Endometrial microvascular endothelial cells (primary cell): Measurements from ENCODE around the gene SMCO4. TPM values are rescaled to one million over a fixed set of nuclear protein-coding genes. Genes with fewer than 3 reads are reported as not detected.
"Not testable (repeated sequence)": the region's sequence is repeated elsewhere in the genome, so short reads cannot be mapped to it uniquely, and the experiment has no call there.

ENCODE experiments used
- in situ Hi-C: cut with HindIII; loops from 2 replicates; pipeline ENCODE4 v1.10.0; 2017; ENCODE audit warnings: low sequenced_read_pairs, low pct_unique_long_range_greater_than_20kb; ENCODE audit errors: inconsistent ontology term
- total RNA-seq: library from RNA; depleted of rRNA; stranded (reverse); fragments of >200 nt; gene quantifications from one replicate; pipeline ENCODE4 v1.2.3, GENCODE V29; 2015; ENCODE audit errors: inconsistent ontology term

Gene SMCO4
- total RNA-seq = 10.1 TPM

GRCh38 chr11:93543292-93543977 is at the start of gene SMCO4:
TSS of gene SMCO4 (minus strand) at chr11:93543391. CDS start at chr11:93479189, 64,202 bp downstream.
- in situ Hi-C loops = no loop called here

- in situ Hi-C loops = no loop called here
Observed at GRCh38 chr11:93591247-93591898, 48.2 kb upstream of the SMCO4 start.

GRCh38 chr11:93589347-93589746 is 46.2 kb upstream of the SMCO4 start:
- in situ Hi-C loops = no loop called here

- in situ Hi-C loops = no loop called here
Observed at GRCh38 chr11:93587858-93588581, 44.8 kb upstream of the SMCO4 start.

GRCh38 chr11:93587425-93587824 is 44.2 kb upstream of the SMCO4 start:
- in situ Hi-C loops = not testable (repeated sequence)

- in situ Hi-C loops = no loop called here
Observed at GRCh38 chr11:93585758-93586157, 42.6 kb upstream of the SMCO4 start.

GRCh38 chr11:93583490-93583889 is 40.3 kb upstream of the SMCO4 start:
- in situ Hi-C loops = no loop called here

- in situ Hi-C loops = no loop called here
Observed at GRCh38 chr11:93579187-93579751, 36.1 kb upstream of the SMCO4 start.

- in situ Hi-C loops = no loop called here
Observed at GRCh38 chr11:93577286-93577685, 34.1 kb upstream of the SMCO4 start.

- in situ Hi-C loops = not testable (repeated sequence)
Observed at GRCh38 chr11:93576870-93577269, 33.7 kb upstream of the SMCO4 start.

- in situ Hi-C loops = no loop called here
Observed at GRCh38 chr11:93574638-93575220, 31.5 kb upstream of the SMCO4 start.

GRCh38 chr11:93573184-93573583 is 30.0 kb upstream of the SMCO4 start:
- in situ Hi-C loops = no loop called here

GRCh38 chr11:93572621-93573020 is 29.4 kb upstream of the SMCO4 start:
- in situ Hi-C loops = no loop called here

GRCh38 chr11:93572171-93572570 is 29.0 kb upstream of the SMCO4 start:
- in situ Hi-C loops = no loop called here

GRCh38 chr11:93571612-93572011 is 28.4 kb upstream of the SMCO4 start:
- in situ Hi-C loops = no loop called here

- in situ Hi-C loops = no loop called here
Observed at GRCh38 chr11:93570759-93571413, 27.7 kb upstream of the SMCO4 start.

GRCh38 chr11:93569496-93569895 is 26.3 kb upstream of the SMCO4 start:
- in situ Hi-C loops = no loop called here

GRCh38 chr11:93568726-93569125 is 25.5 kb upstream of the SMCO4 start:
- in situ Hi-C loops = no loop called here

- in situ Hi-C loops = no loop called here
Observed at GRCh38 chr11:93567401-93567895, 24.3 kb upstream of the SMCO4 start.
